IMR-90 (cell line): Measurements from ENCODE around the gene KIF3B. TPM values are rescaled to one million over a fixed set of nuclear protein-coding genes. Genes with fewer than 3 reads are reported as not detected.

ENCODE experiments used
- ATAC-seq: fragments of 200-7000 bp; cut with Tn5 transposase; 2 replicates; pipeline ENCODE4 v1.9.1; 2020; ENCODE audit warnings: low read depth, mild to moderate bottlenecking, moderate library complexity
- BruUV-seq: library from RNA; stranded (reverse); fragments of 400-500 nt; replicated peaks from 2 replicates; lab custom pipeline; 2021; lab: Mats Ljungman, UMichigan
- CTCF ChIA-PET: fragments of 300-600 bp; formaldehyde crosslinking; extraction: SDS; loops from one replicate; lab custom pipeline; 2021; ENCODE audit warnings: antibody characterized with exemption; lab: Yijun Ruan, JAX
- POLR2A ChIA-PET: fragments of 300-600 bp; sonication (Branson Sonifier 250); formaldehyde crosslinking; loops from one replicate; lab custom pipeline; 2022; ENCODE audit warnings: antibody characterized with exemption; ENCODE audit not compliant: unreplicated experiment; lab: Charles Lee
- DNase-seq: peaks from one replicate; pipeline ENCODE4 v3.0.0; 2013
- H2AFZ ChIP-seq: replicated peaks from 2 replicates; pipeline ENCODE3; 2013; ENCODE audit warnings: low read length, mild to moderate bottlenecking; ENCODE audit not compliant: poor library complexity
- H2AK5ac ChIP-seq: 2 replicates; pipeline ENCODE4 v1.6.1; 2013; ENCODE audit warnings: low read depth, low read length, inconsistent platforms
- H2AK9ac ChIP-seq: replicated peaks from 2 replicates; pipeline ENCODE3; 2013; ENCODE audit warnings: mild to moderate bottlenecking, low read depth, low read length, moderate library complexity; ENCODE audit not compliant: poor library complexity
- H2BK120ac ChIP-seq: 2 replicates; pipeline ENCODE4 v1.6.1; 2013; ENCODE audit warnings: low read depth, low read length, inconsistent platforms
- H2BK15ac ChIP-seq: 3 replicates; pipeline ENCODE4 v1.6.1; 2013; ENCODE audit warnings: low read depth, low read length, inconsistent platforms
- H2BK20ac ChIP-seq: 2 replicates; pipeline ENCODE4 v1.6.1; 2013; ENCODE audit warnings: low read depth, mild to moderate bottlenecking, inconsistent platforms, low read length, moderate library complexity
- H2BK5ac ChIP-seq: 2 replicates; pipeline ENCODE4 v1.6.1; 2013; ENCODE audit warnings: mild to moderate bottlenecking, low read depth, low read length, inconsistent platforms; ENCODE audit not compliant: poor library complexity, severe bottlenecking
- H3K14ac ChIP-seq: replicated peaks from 2 replicates; pipeline ENCODE4 v1.6.1; 2013; ENCODE audit warnings: low read depth, low read length, inconsistent platforms
- H3K18ac ChIP-seq: 2 replicates; pipeline ENCODE4 v1.6.1; 2013; ENCODE audit warnings: low read depth, low read length, control low read depth
- H3K23ac ChIP-seq: 2 replicates; pipeline ENCODE4 v1.6.1; 2013; ENCODE audit warnings: low read depth, low read length, inconsistent platforms
- H3K27ac ChIP-seq: 2 replicates; pipeline ENCODE4 v1.5.1; 2013; ENCODE audit warnings: mild to moderate bottlenecking, control low read depth, low read length; ENCODE audit not compliant: insufficient read depth
- H3K27me3 ChIP-seq: 2 replicates; pipeline ENCODE4 v1.6.1; 2013; ENCODE audit warnings: low read length; ENCODE audit not compliant: control insufficient read depth, insufficient read depth
- H3K36me3 ChIP-seq: 2 replicates; pipeline ENCODE4 v1.6.1; 2013; ENCODE audit warnings: low read length, mixed read lengths; ENCODE audit not compliant: control insufficient read depth, insufficient read depth
- H3K4ac ChIP-seq: 2 replicates; pipeline ENCODE4 v1.6.1; 2013; ENCODE audit warnings: low read depth, low read length, inconsistent platforms
- H3K4me1 ChIP-seq: 2 replicates; pipeline ENCODE4 v1.6.1; 2013; ENCODE audit warnings: low read length, mixed read lengths; ENCODE audit not compliant: control insufficient read depth, insufficient read depth
- H3K4me2 ChIP-seq: 2 replicates; pipeline ENCODE4 v1.6.1; 2013; ENCODE audit warnings: low read depth, mild to moderate bottlenecking, control low read depth, low read length, moderate library complexity
- H3K4me3 ChIP-seq: 2 replicates; pipeline ENCODE4 v1.5.1; 2013; ENCODE audit warnings: low read depth, mild to moderate bottlenecking, control low read depth, low read length, moderate library complexity; ENCODE audit not compliant: insufficient read depth
- H3K56ac ChIP-seq: 2 replicates; pipeline ENCODE4 v1.6.1; 2013; ENCODE audit warnings: low read length, inconsistent platforms; ENCODE audit not compliant: insufficient read depth; ENCODE audit errors: extremely low read depth
- H3K79me1 ChIP-seq, 2 experiments: 2 replicates each; pipeline ENCODE4 v1.6.1; 2013; ENCODE audit warnings: low read length in 2 of 2, inconsistent platforms in 1 of 2, low read depth in 1 of 2
- H3K9ac ChIP-seq: 2 replicates; pipeline ENCODE4 v1.6.1; 2013; ENCODE audit warnings: low read depth, low read length, control low read depth
- H3K9me1 ChIP-seq: 2 replicates; pipeline ENCODE4 v1.6.1; 2013; ENCODE audit warnings: low read length, inconsistent platforms; ENCODE audit not compliant: insufficient read depth
- H3K9me3 ChIP-seq: 2 replicates; pipeline ENCODE4 v1.6.1; 2013; ENCODE audit warnings: low read length; ENCODE audit not compliant: control insufficient read depth, insufficient read depth
- H4K20me1 ChIP-seq: 2 replicates; pipeline ENCODE4 v1.6.1; 2013; ENCODE audit warnings: low read length, inconsistent platforms; ENCODE audit not compliant: insufficient read depth
- H4K5ac ChIP-seq: 2 replicates; pipeline ENCODE4 v1.6.1; 2013; ENCODE audit warnings: mild to moderate bottlenecking, low read depth, low read length, control low read depth
- H4K8ac ChIP-seq, 2 experiments: 2 replicates each; pipeline ENCODE4 v1.6.1; 2013; ENCODE audit warnings: low read depth in 2 of 2, low read length in 2 of 2, control low read depth in 1 of 2, inconsistent platforms in 1 of 2
- H4K91ac ChIP-seq: 2 replicates; pipeline ENCODE4 v1.6.1; 2013; ENCODE audit warnings: low read depth, low read length, inconsistent platforms; ENCODE audit not compliant: insufficient read depth
- BHLHE40 ChIP-seq: fragments of 150-350 bp; IDR thresholded peaks from 2 replicates; pipeline ENCODE4 v1.6.1; 2016; ENCODE audit warnings: mild to moderate bottlenecking, low read depth, low read length
- CEBPB ChIP-seq: IDR thresholded peaks from 2 replicates; pipeline ENCODE4 v1.6.1; 2012; ENCODE audit warnings: low read depth, low read length, improper control_type of control experiment
- CHD1 ChIP-seq: IDR thresholded peaks from 2 replicates; pipeline ENCODE4 v1.6.1; 2012; ENCODE audit warnings: low read depth, low read length, improper control_type of control experiment
- CTCF ChIP-seq: conservative IDR thresholded peaks from 2 replicates; pipeline ENCODE4 v1.5.1; 2012; ENCODE audit warnings: mild to moderate bottlenecking, low read depth, low read length, improper control_type of control experiment
- ELK1 ChIP-seq: fragments of 150-350 bp; IDR thresholded peaks from 2 replicates; pipeline ENCODE4 v1.6.1; 2016; ENCODE audit warnings: low read depth, mild to moderate bottlenecking, low read length, moderate library complexity, borderline replicate concordance
- MAFK ChIP-seq: IDR thresholded peaks from 2 replicates; pipeline ENCODE4 v1.6.1; 2012; ENCODE audit warnings: low read depth, low read length, improper control_type of control experiment
- MAZ ChIP-seq: IDR thresholded peaks from 2 replicates; pipeline ENCODE4 v1.6.1; 2012; ENCODE audit warnings: low read depth, mild to moderate bottlenecking, low read length, improper control_type of control experiment, moderate library complexity, borderline replicate concordance
- NFE2L2 ChIP-seq: fragments of 150-350 bp; IDR thresholded peaks from 2 replicates; pipeline ENCODE4 v1.6.1; 2016; ENCODE audit warnings: low read depth, mild to moderate bottlenecking, low read length
- POLR2A ChIP-seq: IDR thresholded peaks from 2 replicates; pipeline ENCODE4 v1.6.1; 2012; ENCODE audit warnings: mild to moderate bottlenecking, low read depth, low read length
- RAD21 ChIP-seq: IDR thresholded peaks from 2 replicates; pipeline ENCODE4 v1.6.1; 2012; ENCODE audit warnings: low read length, improper control_type of control experiment
- RCOR1 ChIP-seq: IDR thresholded peaks from 2 replicates; pipeline ENCODE4 v1.6.1; 2012; ENCODE audit warnings: mild to moderate bottlenecking, low read length, improper control_type of control experiment; ENCODE audit not compliant: insufficient replicate concordance
- USF2 ChIP-seq: fragments of 150-350 bp; IDR thresholded peaks from 2 replicates; pipeline ENCODE4 v1.6.1; 2017; ENCODE audit warnings: mild to moderate bottlenecking, antibody characterized with exemption, low read length, low read depth
- WGBS, 2 experiments: methylation state at CpG; one replicate each; pipeline versions ENCODE4 v1.1.5 to v1.1.7; 2013; ENCODE audit warnings: missing lambda C conversion rate in 2 of 2; ENCODE audit not compliant: insufficient read length in 1 of 2; ENCODE audit errors: extremely low coverage in 2 of 2; 5-methylcytosine and 5-hydroxymethylcytosine counted together
- dilution Hi-C: fragments of 300-500 bp; cut with HindIII; formaldehyde crosslinking; loops from one replicate; pipeline ENCODE4 v1.14.3; 2018; ENCODE audit warnings: low sequenced_read_pairs; ENCODE audit not compliant: unreplicated experiment
- in situ Hi-C: fragments of 300-500 bp; cut with MboI; formaldehyde crosslinking; loops from 3 replicates; pipeline ENCODE4 v1.14.3; 2019; ENCODE audit warnings: low sequenced_read_pairs, inconsistent platforms, mixed read lengths
- intact Hi-C: fragments of 100-400 bp; cut with micrococcal nuclease; formaldehyde crosslinking; loops from 2 replicates; pipeline ENCODE4 v1.10.0; 2022
- polyA plus RNA-seq, 3 experiments: library from polyadenylated mRNA; depleted of rRNA; stranded (reverse); fragments of >200 nt; gene quantifications; 2 replicates each; pipeline ENCODE4 v1.2.3, GENCODE V29; 2012; ENCODE audit warnings: low replicate concordance in 1 of 3
- total RNA-seq: library from RNA; depleted of rRNA; stranded (reverse); fragments of >200 nt; gene quantifications from 2 replicates; pipeline ENCODE4 v1.2.3, GENCODE V29; 2012

KIF3B gene
- total and polyA plus RNA-seq, 2 of the 4 experiments (the other 2 are of a cell fraction) = 17.1 to 28.1 TPM

- Histone ChIP-seq H2BK15ac (no peak overlapping the region), H3K79me1 (peaks cover 41 to 82% of the 10 kb centered on the region in 2 experiments), H3K56ac (no peak overlapping the region), H4K20me1 (peaks cover 52% of the 10 kb centered on the region), H4K5ac (no peak overlapping the region), H4K8ac (no peak overlapping the region), H3K18ac (no peak overlapping the region), H3K4me3 (no peak overlapping the region), H3K9ac (no peak overlapping the region), H2AFZ (no peak overlapping the region), H4K91ac (no peak overlapping the region), H3K4ac (no peak overlapping the region), H2AK5ac (no peak overlapping the region), H2BK5ac (no peak overlapping the region), H3K14ac (no peak overlapping the region), H3K23ac (no peak overlapping the region; the same call in 1 of the 2 replicates), H3K9me1 (peaks cover 14% of the 10 kb centered on the region), H2BK120ac (no peak overlapping the region), H3K9me3 (no peaks in the 10 kb centered on the region), H3K4me1 (peaks cover 7% of the 10 kb centered on the region), H2BK20ac (no peak overlapping the region), H3K27me3 (no peaks in the 10 kb centered on the region), H3K36me3 (peaks cover 16% of the 10 kb centered on the region), H3K4me2 (no peak overlapping the region), H3K27ac (no peak overlapping the region), H2AK9ac (no peak overlapping the region)
- no TSS peak for BruUV-seq
- ATAC-seq = no peak
- WGBS, 2 experiments = no CpG with 5 or more reads among the region's 2 CpGs
- dilution Hi-C loops (no loop called here), intact Hi-C loops (no loop called here), in situ Hi-C loops (no loop called here)
- CTCF ChIA-PET = interaction anchor here (0.9 kb wide), 1 partner anchor 14 kb away, joined by 3 read pairs; no protein-coding TSS in a partner anchor
- DNase-seq = no peak
- TF ChIP-seq CEBPB (no peak), MAFK (no peak), CHD1 (no peak), CTCF (no peak), RAD21 (no peak), MAZ (no peak), POLR2A (no peak), ELK1 (no peak), NFE2L2 (no peak), RCOR1 (no peak), BHLHE40 (no peak), USF2 (no peak)
- POLR2A ChIA-PET = no interaction called here
These were observed 93.4 kb downstream of the KIF3B start for GRCh38 chr20:32370897-32371296.
